Fibroblast of pulmonary artery (primary cell): ENCODE measurements around the gene CCDC71.

ENCODE experiments used
- DNase-seq: peaks from one replicate; pipeline ENCODE4 v3.0.0-alpha.2; 2010; ENCODE audit warnings: low read depth
- H3K4me3 ChIP-seq: replicated peaks from 2 replicates; pipeline ENCODE4 v1.5.1; 2011; ENCODE audit warnings: low read depth, mild to moderate bottlenecking, control low read depth, low read length, moderate library complexity
- TF ChIP-seq, protein P1 (sequence below): IDR thresholded peaks from 2 replicates; pipeline ENCODE4 v1.5.1; 2011; ENCODE audit warnings: mild to moderate bottlenecking, control low read depth, low read length, inconsistent platforms; ENCODE audit errors: missing control alignments

Gene CCDC71

DNA sequence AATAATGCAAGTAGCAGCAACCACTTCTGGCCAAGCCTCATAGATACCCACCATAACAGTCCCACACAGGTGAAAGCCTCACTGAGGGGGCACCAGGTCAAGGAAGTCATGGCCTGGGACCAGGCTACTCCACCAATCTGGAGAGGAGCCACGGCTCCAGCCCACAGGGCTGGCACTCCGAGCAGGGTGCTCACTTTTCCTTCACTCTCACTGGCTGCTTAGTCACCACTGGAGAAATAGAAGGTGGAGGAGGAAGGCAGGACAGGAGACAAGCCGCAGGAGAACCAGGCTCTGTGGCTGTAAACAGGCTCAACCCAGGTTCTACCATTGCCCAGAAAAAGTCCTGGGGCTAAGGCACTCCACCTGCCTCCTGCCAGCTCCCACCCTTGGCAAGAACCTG is 46.7 kb downstream of the CCDC71 start:
- peak overlapping the region; percentile 75 for H3K4me3 ChIP-seq
- peak; percentile 8 for DNase-seq
- TF ChIP-seq, protein P1, sequence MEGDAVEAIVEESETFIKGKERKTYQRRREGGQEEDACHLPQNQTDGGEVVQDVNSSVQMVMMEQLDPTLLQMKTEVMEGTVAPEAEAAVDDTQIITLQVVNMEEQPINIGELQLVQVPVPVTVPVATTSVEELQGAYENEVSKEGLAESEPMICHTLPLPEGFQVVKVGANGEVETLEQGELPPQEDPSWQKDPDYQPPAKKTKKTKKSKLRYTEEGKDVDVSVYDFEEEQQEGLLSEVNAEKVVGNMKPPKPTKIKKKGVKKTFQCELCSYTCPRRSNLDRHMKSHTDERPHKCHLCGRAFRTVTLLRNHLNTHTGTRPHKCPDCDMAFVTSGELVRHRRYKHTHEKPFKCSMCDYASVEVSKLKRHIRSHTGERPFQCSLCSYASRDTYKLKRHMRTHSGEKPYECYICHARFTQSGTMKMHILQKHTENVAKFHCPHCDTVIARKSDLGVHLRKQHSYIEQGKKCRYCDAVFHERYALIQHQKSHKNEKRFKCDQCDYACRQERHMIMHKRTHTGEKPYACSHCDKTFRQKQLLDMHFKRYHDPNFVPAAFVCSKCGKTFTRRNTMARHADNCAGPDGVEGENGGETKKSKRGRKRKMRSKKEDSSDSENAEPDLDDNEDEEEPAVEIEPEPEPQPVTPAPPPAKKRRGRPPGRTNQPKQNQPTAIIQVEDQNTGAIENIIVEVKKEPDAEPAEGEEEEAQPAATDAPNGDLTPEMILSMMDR, result no peak

DNA sequence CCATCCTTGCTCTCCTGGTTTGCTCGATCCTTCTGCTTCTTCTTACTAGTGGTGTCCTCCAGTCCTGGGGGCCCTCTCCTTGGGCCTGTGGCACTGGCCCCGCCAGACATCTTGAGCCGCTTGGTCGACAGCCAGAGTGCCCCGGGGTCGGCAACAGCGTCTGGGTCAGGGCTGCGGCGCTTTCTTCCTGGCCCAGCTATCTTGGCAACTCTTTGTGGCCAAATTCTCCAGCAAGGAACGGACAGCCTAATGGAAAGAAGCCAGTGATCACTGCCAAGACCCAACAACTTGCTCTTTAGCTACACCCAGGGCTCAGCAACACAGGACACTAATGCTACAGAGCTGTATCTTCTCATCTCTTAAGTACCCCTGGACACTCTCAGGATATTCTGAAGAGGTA is 47.1 kb downstream of the CCDC71 start:
- DNase-seq, result peak; percentile 23
- TF ChIP-seq, protein P1, result no peak
- H3K4me3 ChIP-seq, result peak overlapping the region; percentile 75
